Gastrocnemius medialis (tissue), 4 donors: ENCODE results near the gene TXNDC11.

Experiments
- CTCF ChIP-seq, 5 experiments: fragments of 450-650 bp in 3 of 5; fragments of 200-600 bp in 2 of 5; sonication (generic) in 2 of 5; IDR thresholded peaks in 4 of 5; conservative IDR thresholded peaks in 1 of 5; 1 replicate in 4 of 5; 2 replicates in 1 of 5; pipeline ENCODE4 v1.5.1; 2016 to 2019; ENCODE audit warnings: antibody characterized with exemption in 5 of 5, mild to moderate bottlenecking in 3 of 5, moderate library complexity in 3 of 5
- POLR2A ChIP-seq, 2 donors: fragments of 450-650 bp; IDR thresholded peaks; one replicate each; pipeline ENCODE4 v1.6.1; 2017; ENCODE audit warnings: antibody characterized with exemption in 2 of 2, mild to moderate bottlenecking in 2 of 2, moderate library complexity in 2 of 2

- TF ChIP-seq POLR2A (IDR thresholded peaks at IDR 0.05) (no peak), CTCF (IDR thresholded peaks at IDR 0.05 in 4 of 5, conservative IDR thresholded peaks at IDR 0.05 in 1 of 5) (no peak)
These were observed 8.5 kb downstream of the TXNDC11 start for GRCh38 chr16:11734025-11734652.
